Measurements from ENCODE around the gene EML1. TPM values are rescaled to one million over a fixed set of nuclear protein-coding genes. Genes with fewer than 3 reads are reported as not detected.
A peak's percentile ranks its signal among the peaks of the same experiment; 100 is the strongest.

EML1 gene
- total RNA-seq, 2 experiments from 2014 or later = 1.7 TPM

GRCh38 chr14:99810559-99810874 is 17.3 kb downstream of the EML1 start:
- H3K36me3 Mint-ChIP-seq (ENCODE audit: low read depth) = no peaks in the 10 kb centered on the region
- no peaks in the 10 kb centered on the region for H3K4me1 Mint-ChIP-seq
- intact Hi-C loops (cut with DNase I, micrococcal nuclease) = no loop called here
- H3K4me3 Mint-ChIP-seq = no peak overlapping the region
- no peak overlapping the region for H3K27ac Mint-ChIP-seq
- DNase-seq (no peak), ATAC-seq (no peak)
- no peaks in the 10 kb centered on the region for H3K9me3 Mint-ChIP-seq (ENCODE audit: low read depth)
- ChIA-PET POLR2A (interaction anchor here (0.6 kb wide), 2 partner anchors 146 to 735 kb away, joined by 3 read pairs; no protein-coding TSS in a partner anchor), CTCF (interaction anchor here (1.3 kb wide), 1 partner anchor 14 kb away, joined by 3 read pairs; no protein-coding TSS in a partner anchor)
- H3K27me3 Mint-ChIP-seq = peaks cover 17% of the 10 kb centered on the region

DNA sequence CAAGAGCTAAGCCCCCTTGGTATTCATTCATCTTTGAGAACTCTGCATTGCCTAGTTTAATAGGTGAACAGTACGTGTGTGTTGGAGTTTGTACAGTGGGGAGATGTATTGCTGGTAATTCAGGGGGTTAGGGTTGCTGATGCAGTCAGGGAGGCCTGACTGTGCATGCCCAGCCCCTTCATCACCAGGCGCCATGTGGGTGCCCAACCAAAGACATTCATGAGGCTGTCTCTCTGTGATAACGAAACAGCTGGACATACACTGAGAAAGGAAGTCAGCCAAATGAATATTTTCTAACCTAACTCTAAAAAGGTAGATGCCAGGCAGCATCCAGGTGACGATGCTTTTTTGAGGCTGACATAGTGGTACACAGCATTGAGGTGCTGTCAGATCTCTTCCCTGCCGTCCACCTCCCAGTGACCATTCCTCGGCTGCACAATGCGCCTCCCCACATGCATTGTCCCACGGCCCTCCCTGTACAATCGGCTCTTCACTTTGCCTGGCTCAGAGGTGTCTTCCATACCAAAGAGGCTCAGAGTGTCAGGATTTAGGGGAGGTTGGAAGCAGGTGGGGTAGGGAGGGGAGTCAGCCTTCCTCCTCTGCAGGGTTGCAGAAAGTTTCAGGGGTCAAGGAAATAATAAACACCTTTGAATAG is 19.0 kb downstream of the EML1 start:
- H3K27me3 Mint-ChIP-seq = peaks cover 11% of the 10 kb centered on the region
- ChIA-PET POLR2A (no interaction called here), CTCF (interaction anchor here (0.8 kb wide), 1 partner anchor 919 kb away, joined by 3 read pairs; no protein-coding TSS in a partner anchor)
- no peak for ATAC-seq
- no peaks in the 10 kb centered on the region for H3K9me3 Mint-ChIP-seq (ENCODE audit: low read depth)
- no peak overlapping the region for H3K4me3 Mint-ChIP-seq
- no peak for DNase-seq
- H3K36me3 Mint-ChIP-seq (ENCODE audit: low read depth) = no peaks in the 10 kb centered on the region
- no peak overlapping the region for H3K27ac Mint-ChIP-seq
- intact Hi-C loops (cut with DNase I, micrococcal nuclease) = no loop called here
- no peaks in the 10 kb centered on the region for H3K4me1 Mint-ChIP-seq

- Mint-ChIP-seq H3K27me3 (peaks cover 12% of the 10 kb centered on the region), H3K36me3 (ENCODE audit: low read depth) (no peaks in the 10 kb centered on the region), H3K27ac (no peak overlapping the region), H3K4me1 (no peaks in the 10 kb centered on the region), H3K4me3 (no peak overlapping the region), H3K9me3 (ENCODE audit: low read depth) (no peaks in the 10 kb centered on the region)
- DNase-seq (no peak), ATAC-seq (no peak)
- intact Hi-C loops (cut with DNase I, micrococcal nuclease) = no loop called here
- ChIA-PET CTCF (interaction anchor here (0.6 kb wide), 1 partner anchor 83 kb away, joined by 3 read pairs; no protein-coding TSS in a partner anchor), POLR2A (no interaction called here)
Measured at GRCh38 chr14:99812892-99813291, 19.7 kb downstream of the EML1 start.

- DNase-seq = no peak
- ChIA-PET POLR2A (no interaction called here), CTCF (interaction anchor here (0.7 to 0.8 kb wide), 2 partner anchors 31 to 36 kb away, joined by 4 to 6 read pairs; no protein-coding TSS in a partner anchor)
- intact Hi-C loops (cut with DNase I, micrococcal nuclease) = no loop called here
- H3K36me3 Mint-ChIP-seq (ENCODE audit: low read depth) = no peaks in the 10 kb centered on the region
- H3K4me3 Mint-ChIP-seq = no peak overlapping the region
- ATAC-seq = no peak
- no peak overlapping the region for H3K27ac Mint-ChIP-seq
- peaks cover 8% of the 10 kb centered on the region for H3K4me1 Mint-ChIP-seq
- peaks cover 19% of the 10 kb centered on the region for H3K27me3 Mint-ChIP-seq
- no peaks in the 10 kb centered on the region for H3K9me3 Mint-ChIP-seq (ENCODE audit: low read depth)
Measured at GRCh38 chr14:99815696-99816095, 22.5 kb downstream of the EML1 start.

- no peak for DNase-seq
- H3K4me1 Mint-ChIP-seq = peaks cover 9% of the 10 kb centered on the region
- CTCF ChIA-PET = no interaction called here
- POLR2A ChIA-PET = no interaction called here
- H3K36me3 Mint-ChIP-seq (ENCODE audit: low read depth) = no peaks in the 10 kb centered on the region
- H3K4me3 Mint-ChIP-seq = no peak overlapping the region
- intact Hi-C loops (cut with DNase I, micrococcal nuclease) = no loop called here
- H3K27ac Mint-ChIP-seq = no peak overlapping the region
- H3K9me3 Mint-ChIP-seq (ENCODE audit: low read depth) = no peaks in the 10 kb centered on the region
- peaks cover 20% of the 10 kb centered on the region for H3K27me3 Mint-ChIP-seq
- ATAC-seq = no peak
Measured at GRCh38 chr14:99816217-99816616, 23.0 kb downstream of the EML1 start.

DNA sequence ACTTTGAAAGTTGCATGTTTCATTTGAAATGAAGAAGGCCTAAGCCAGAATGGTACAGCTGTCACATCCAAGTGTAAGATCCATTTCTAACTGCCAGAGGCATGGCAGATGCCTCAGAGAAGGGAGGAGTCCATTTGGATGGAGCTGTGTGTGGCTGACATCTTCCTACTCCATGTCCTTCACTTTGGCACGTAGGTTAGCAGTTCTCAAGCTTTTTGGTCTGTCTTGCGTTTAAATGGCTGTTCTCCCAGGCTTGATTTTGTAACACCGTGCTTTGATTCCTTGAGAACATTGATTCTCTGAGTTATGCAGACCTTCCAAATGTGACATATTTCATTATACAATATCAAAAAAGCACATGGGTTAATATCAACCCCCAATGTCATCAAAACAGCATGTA is 23.4 kb downstream of the EML1 start:
- POLR2A ChIA-PET = no interaction called here
- no peak overlapping the region for H3K4me3 Mint-ChIP-seq
- CTCF ChIA-PET = no interaction called here
- H3K27ac Mint-ChIP-seq = no peak overlapping the region
- H3K36me3 Mint-ChIP-seq (ENCODE audit: low read depth) = no peaks in the 10 kb centered on the region
- peaks cover 13% of the 10 kb centered on the region for H3K4me1 Mint-ChIP-seq
- ATAC-seq (no peak), DNase-seq (no peak)
- intact Hi-C loops (cut with DNase I, micrococcal nuclease) = no loop called here
- H3K9me3 Mint-ChIP-seq (ENCODE audit: low read depth) = no peaks in the 10 kb centered on the region
- H3K27me3 Mint-ChIP-seq = peaks cover 24% of the 10 kb centered on the region

GRCh38 chr14:99817331-99817730 is 24.1 kb downstream of the EML1 start:
- Mint-ChIP-seq H3K27ac (no peak overlapping the region), H3K9me3 (ENCODE audit: low read depth) (no peaks in the 10 kb centered on the region), H3K27me3 (peaks cover 29% of the 10 kb centered on the region)

GRCh38 chr14:99818503-99819036 is 25.4 kb downstream of the EML1 start:
- intact Hi-C loops (cut with DNase I, micrococcal nuclease) = no loop called here
- CTCF ChIA-PET = interaction anchor here (0.5 kb wide), 1 partner anchor 98 kb away, joined by 3 read pairs; no protein-coding TSS in a partner anchor
- DNase-seq (peak; percentile 37), ATAC-seq (peak; percentile 62)
- Mint-ChIP-seq H3K9me3 (ENCODE audit: low read depth) (no peaks in the 10 kb centered on the region), H3K4me3 (no peak overlapping the region), H3K27ac (no peak overlapping the region), H3K4me1 (peaks cover 25% of the 10 kb centered on the region), H3K27me3 (peaks cover 34% of the 10 kb centered on the region), H3K36me3 (ENCODE audit: low read depth) (no peaks in the 10 kb centered on the region)
- POLR2A ChIA-PET = no interaction called here

More at GRCh38 chr14:99817331-99817730, 24.1 kb downstream of the EML1 start:
- POLR2A ChIA-PET = no interaction called here
- no peak for DNase-seq
- intact Hi-C loops (cut with DNase I, micrococcal nuclease) = no loop called here
- ATAC-seq = no peak
- CTCF ChIA-PET = interaction anchor here (0.6 kb wide), 1 partner anchor 184 kb away, joined by 4 read pairs; no protein-coding TSS in a partner anchor
- peaks cover 20% of the 10 kb centered on the region for H3K4me1 Mint-ChIP-seq
- H3K4me3 Mint-ChIP-seq = no peak overlapping the region
- no peaks in the 10 kb centered on the region for H3K36me3 Mint-ChIP-seq (ENCODE audit: low read depth)

DNA sequence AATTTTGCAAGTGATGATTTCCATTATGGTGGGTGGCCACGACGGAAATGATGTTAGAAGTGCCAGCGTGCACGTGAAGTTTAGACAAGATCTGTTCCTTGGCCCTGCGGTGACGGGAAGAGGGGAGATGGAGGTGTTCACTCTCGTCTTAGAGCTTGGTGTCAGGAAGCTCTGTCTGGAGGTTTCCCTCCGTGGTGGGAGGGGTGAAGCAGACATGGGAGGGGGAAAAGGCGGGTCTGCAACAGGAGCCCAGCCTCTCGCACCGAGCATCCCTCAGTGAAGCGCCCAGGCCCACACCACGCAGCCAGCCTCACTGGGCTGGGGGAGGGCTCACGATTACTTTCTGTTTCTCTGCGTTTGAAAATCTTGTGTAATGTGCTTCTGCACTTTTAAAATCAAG is 26.3 kb downstream of the EML1 start:
- Mint-ChIP-seq H3K4me3 (no peak overlapping the region), H3K4me1 (peaks cover 25% of the 10 kb centered on the region), H3K27ac (no peak overlapping the region), H3K27me3 (peaks cover 31% of the 10 kb centered on the region), H3K9me3 (ENCODE audit: low read depth) (no peaks in the 10 kb centered on the region), H3K36me3 (ENCODE audit: low read depth) (no peaks in the 10 kb centered on the region)
- peak; percentile 67 for ATAC-seq
- ChIA-PET POLR2A (no interaction called here), CTCF (interaction anchor here (0.9 to 2.1 kb wide), 2 partner anchors 13 to 16 kb away, joined by 3 to 7 read pairs; no protein-coding TSS in a partner anchor)
- DNase-seq = peak; percentile 55
- intact Hi-C loops (cut with DNase I, micrococcal nuclease) = no loop called here

GRCh38 chr14:99820702-99821331 is 27.6 kb downstream of the EML1 start:
- Mint-ChIP-seq H3K36me3 (ENCODE audit: low read depth) (no peaks in the 10 kb centered on the region), H3K4me3 (no peak overlapping the region), H3K27ac (no peak overlapping the region), H3K9me3 (ENCODE audit: low read depth) (no peaks in the 10 kb centered on the region), H3K4me1 (peaks cover 25% of the 10 kb centered on the region), H3K27me3 (peaks cover 32% of the 10 kb centered on the region)
- ChIA-PET POLR2A (interaction anchor here (0.6 kb wide), 1 partner anchor 24 kb away, joined by 3 read pairs; no protein-coding TSS in a partner anchor), CTCF (interaction anchor here (0.6 to 2.1 kb wide), 4 partner anchors 15 to 1840 kb away, joined by 3 to 7 read pairs (median 4); no protein-coding TSS in a partner anchor)
- no peak for ATAC-seq
- no peak for DNase-seq
- intact Hi-C loops (cut with DNase I, micrococcal nuclease) = loop anchor here in 1 of 2 experiments (2.0 kb wide), 1 partner anchor 28 kb away; the partner anchor contains the start of gene EML1

- peaks cover 34% of the 10 kb centered on the region for H3K27me3 Mint-ChIP-seq
- ATAC-seq (peak; percentile 55), DNase-seq (peak; percentile 33)
- H3K9me3 Mint-ChIP-seq (ENCODE audit: low read depth) = no peaks in the 10 kb centered on the region
- ChIA-PET POLR2A (interaction anchor here (0.7 kb wide), 1 partner anchor 1841 kb away, joined by 3 read pairs; no protein-coding TSS in a partner anchor), CTCF (interaction anchor here (0.7 to 0.8 kb wide), 2 partner anchors 64 to 1839 kb away, joined by 3 read pairs; no protein-coding TSS in a partner anchor)
- no peak overlapping the region for H3K4me3 Mint-ChIP-seq
- peaks cover 25% of the 10 kb centered on the region for H3K4me1 Mint-ChIP-seq
- intact Hi-C loops (cut with DNase I, micrococcal nuclease) = loop anchor here in 1 of 2 experiments (2.0 kb wide), 1 partner anchor 29 kb away; the partner anchor contains the start of gene EML1
- no peaks in the 10 kb centered on the region for H3K36me3 Mint-ChIP-seq (ENCODE audit: low read depth)
- no peak overlapping the region for H3K27ac Mint-ChIP-seq
Measured at GRCh38 chr14:99821519-99822508, 28.6 kb downstream of the EML1 start.

Data from activated CD4-positive, alpha-beta T cell treated with anti-CD3 and anti-CD28 coated beads for 36 hours (primary cell).